Effector memory CD4-positive, alpha-beta T cell (primary cell): ENCODE measurements around the gene SPARC.
"Not testable (repeated sequence)": the region's sequence is repeated elsewhere in the genome, so short reads cannot be mapped to it uniquely, and the experiment has no call there.

Experiments used
- DNase-seq, 3 donors: peaks; one replicate each; pipeline ENCODE4 v3.0.0-alpha.2; 2020
- H3K27ac ChIP-seq: 2 replicates; pipeline ENCODE4 v1.7.0; 2013; ENCODE audit warnings: mild to moderate bottlenecking, low read length, moderate library complexity; ENCODE audit not compliant: insufficient read depth, poor library complexity, severe bottlenecking
- H3K27me3 ChIP-seq: replicated peaks from 2 replicates; pipeline ENCODE4 v1.7.0; 2013; ENCODE audit warnings: mild to moderate bottlenecking, low read length; ENCODE audit not compliant: insufficient read depth, control insufficient read depth, poor library complexity, severe bottlenecking
- H3K36me3 ChIP-seq: 2 replicates; pipeline ENCODE4 v1.7.0; 2013; ENCODE audit warnings: mild to moderate bottlenecking, low read length, moderate library complexity; ENCODE audit not compliant: control insufficient read depth, insufficient read depth
- H3K4me1 ChIP-seq: 2 replicates; pipeline ENCODE4 v1.7.0; 2013; ENCODE audit warnings: low read length, mild to moderate bottlenecking; ENCODE audit not compliant: control insufficient read depth, insufficient read depth, poor library complexity, severe bottlenecking
- H3K4me3 ChIP-seq: 2 replicates; pipeline ENCODE4 v1.7.0; 2013; ENCODE audit warnings: low read length, low read depth, mild to moderate bottlenecking; ENCODE audit not compliant: insufficient read depth, poor library complexity, severe bottlenecking
- H3K9me3 ChIP-seq: 2 replicates; pipeline ENCODE4 v1.7.0; 2013; ENCODE audit warnings: mild to moderate bottlenecking, low read length, moderate library complexity; ENCODE audit not compliant: control insufficient read depth

Gene SPARC

DNA sequence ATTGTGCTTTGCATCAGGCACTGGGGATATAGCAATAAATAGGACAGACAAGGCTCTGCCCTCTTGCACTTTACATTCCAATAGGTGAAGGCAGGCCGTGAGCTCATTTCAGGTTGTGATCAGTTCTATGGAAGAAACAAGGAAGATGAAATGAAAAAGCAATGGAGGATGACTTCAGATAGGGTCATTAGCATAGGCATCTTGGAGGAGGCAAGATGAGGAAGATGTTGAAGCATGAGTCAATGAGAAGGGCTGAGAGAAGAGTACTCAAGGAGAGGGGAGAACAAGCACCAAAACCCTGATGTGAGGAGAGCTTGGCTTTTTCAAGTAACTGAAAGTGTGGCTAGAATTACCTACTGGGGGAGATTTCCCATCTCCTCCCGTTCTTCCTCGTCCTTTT is 5.0 kb upstream of the SPARC start:
- H3K27me3 ChIP-seq, result peaks cover 6% of the 10 kb centered on the region
- H3K4me1 ChIP-seq, result no peaks in the 10 kb centered on the region
- H3K36me3 ChIP-seq, result no peaks in the 10 kb centered on the region
- H3K4me3 ChIP-seq, result no peak overlapping the region
- no peaks in the 10 kb centered on the region for H3K9me3 ChIP-seq
- no peak overlapping the region for H3K27ac ChIP-seq
- DNase-seq, result no peak

DNA sequence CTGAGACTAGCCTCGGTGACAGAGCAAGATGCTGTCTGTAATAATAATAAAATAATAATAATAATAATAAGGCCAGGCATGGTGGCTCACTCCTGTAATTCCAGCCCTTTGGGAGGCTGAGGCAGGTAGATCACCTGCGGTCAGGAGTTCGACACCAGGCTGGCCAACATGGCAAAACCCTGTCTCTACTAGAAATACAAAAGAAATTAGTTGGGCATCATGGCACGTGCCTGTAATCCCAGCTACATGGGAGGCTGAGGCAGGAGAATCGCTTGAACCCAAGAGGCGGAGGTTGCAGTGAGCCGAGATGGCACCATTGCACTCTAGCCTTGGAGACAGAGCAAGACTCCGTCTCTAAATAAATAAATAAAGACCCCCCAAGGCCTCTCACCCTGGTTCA is 2.9 kb upstream of the SPARC start:
- H3K9me3 ChIP-seq, H3K36me3 ChIP-seq, H3K4me1 ChIP-seq, DNase-seq, H3K27ac ChIP-seq, H3K4me3 ChIP-seq: not testable (repeated sequence)
- peaks cover 13% of the 10 kb centered on the region for H3K27me3 ChIP-seq

DNA sequence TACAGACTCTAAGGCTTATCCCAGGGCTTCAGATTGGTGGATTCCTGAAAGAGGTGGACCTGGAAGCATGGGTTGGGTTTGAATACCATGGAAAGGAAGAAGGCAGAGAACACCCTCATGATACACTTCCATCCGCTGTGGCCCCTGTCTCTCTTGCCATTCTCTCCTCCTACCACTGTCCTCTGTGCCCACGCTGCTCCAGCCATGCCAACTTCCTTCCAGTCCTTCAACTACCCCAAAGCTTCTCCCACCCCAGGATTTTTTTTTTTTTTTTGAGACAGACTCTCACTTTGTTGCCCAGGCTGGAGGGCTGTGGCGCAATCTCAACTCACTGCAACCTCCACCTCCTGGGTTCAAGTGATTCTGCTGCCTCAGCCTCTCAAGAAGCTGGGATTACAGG is 1.7 kb upstream of the SPARC start:
- Histone ChIP-seq H3K4me1 (no peaks in the 10 kb centered on the region), H3K9me3 (no peaks in the 10 kb centered on the region), H3K27me3 (peaks cover 13% of the 10 kb centered on the region), H3K27ac (no peak overlapping the region), H3K36me3 (no peaks in the 10 kb centered on the region), H3K4me3 (no peak overlapping the region)
- DNase-seq, result no peak

DNA sequence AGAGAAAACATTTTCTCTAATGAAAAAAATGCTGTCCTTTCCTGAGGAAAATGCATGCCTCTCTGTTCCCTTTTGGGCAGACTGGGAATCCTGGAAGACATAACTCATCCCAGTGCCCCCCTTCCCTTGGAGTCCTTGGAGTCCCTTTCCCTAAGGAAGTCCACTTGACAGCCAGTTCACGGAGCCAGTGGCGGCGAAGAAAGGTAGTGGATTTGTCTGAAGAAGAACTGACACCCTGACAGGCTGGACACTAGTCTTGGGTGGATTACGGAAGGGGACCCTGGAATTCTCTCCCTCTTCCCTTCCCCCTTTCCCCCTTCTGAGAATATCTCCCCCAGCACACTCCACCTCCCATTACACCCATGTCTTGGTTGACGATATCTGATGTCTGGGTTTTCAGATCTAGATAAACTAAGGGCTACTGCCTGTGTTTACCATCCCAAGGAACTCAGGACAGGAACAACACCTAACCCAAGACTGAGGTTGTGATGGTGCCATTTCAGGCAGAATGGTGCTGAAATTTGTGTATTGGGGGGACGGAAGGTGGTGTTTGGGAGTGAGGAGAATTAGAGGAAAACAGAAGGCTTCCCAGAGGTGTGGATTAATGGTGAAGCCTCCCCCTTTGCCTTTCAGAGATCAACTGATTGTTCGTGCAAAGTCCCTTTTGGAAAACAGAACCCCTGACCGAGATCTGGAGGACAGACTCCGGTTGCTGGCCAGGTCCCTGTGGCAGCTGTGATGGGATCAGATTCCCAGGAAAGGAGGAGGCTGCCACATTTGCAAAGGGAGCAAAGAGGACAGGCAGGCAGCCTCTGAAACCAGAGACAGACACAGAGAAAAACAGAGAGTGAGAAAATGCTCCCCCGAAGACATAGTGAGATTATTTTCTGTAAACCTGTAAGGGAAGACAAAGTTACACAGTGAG is 704 bp downstream of the SPARC start:
- H3K9me3 ChIP-seq, result no peaks in the 10 kb centered on the region
- no peaks in the 10 kb centered on the region for H3K36me3 ChIP-seq
- no peak overlapping the region for H3K4me3 ChIP-seq
- DNase-seq, result no peak
- peaks cover 13% of the 10 kb centered on the region for H3K27me3 ChIP-seq
- no peak overlapping the region for H3K27ac ChIP-seq
- no peaks in the 10 kb centered on the region for H3K4me1 ChIP-seq

DNA sequence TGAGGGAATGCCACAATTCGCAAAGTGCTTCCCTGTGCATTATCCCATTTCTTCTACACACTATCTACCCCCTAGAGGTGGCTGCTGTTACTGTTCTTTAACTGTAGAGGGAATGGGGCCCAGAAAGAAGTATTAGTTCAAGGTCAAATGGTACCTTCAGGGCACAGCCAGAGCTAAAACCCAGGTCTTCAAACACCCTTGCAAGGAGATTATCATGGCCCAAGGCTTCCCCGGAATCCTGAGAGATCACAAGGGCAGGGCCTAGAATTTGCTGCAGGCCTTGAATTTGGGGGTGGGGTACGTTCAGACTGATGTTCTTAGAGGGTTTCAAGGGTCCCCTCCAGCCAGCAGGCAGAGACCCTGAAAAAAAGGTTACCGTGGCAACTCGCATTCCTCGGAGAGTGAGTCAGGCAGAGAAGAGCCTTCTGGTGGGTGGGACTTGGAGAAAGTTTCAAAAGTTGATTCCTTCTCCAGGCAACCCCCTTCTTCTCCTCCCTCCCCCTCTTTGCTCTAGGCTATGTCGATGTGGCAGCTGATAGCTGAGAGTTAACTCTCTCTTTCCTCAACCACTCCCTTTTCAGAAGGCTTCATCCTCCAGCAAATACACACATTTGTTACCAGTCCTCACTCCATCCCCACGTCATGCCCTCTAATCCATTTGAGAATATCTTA is 1.9 kb downstream of the SPARC start:
- no peak overlapping the region for H3K4me3 ChIP-seq
- H3K36me3 ChIP-seq, result no peaks in the 10 kb centered on the region

DNA sequence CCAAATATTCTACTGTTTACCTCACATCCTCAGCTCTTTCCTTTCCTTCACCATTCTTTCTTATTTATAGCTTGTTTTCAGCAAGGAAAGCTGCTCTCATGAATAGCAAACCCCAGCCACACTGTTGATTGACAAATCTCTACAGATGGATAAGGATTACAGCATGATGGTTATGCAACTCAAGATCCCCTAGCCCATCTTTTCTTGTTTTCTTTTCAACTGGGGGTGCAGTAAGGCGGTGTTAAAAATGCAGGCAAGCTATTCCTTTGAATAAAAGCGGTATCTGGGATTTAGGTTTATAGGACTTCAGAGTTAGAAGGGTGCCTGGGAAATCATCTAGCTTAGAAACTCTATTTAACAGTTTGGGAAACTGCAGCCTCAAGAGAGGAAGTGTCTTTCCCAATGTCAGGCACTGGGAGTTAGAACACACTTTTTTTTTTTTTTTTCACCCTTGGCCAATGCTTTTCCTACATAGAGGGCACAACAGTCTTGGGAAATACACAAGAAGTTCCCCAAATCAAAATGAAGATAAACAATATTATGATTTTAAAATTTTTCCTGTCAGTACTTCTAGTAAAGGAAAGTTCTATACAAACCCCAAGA is 2.6 kb downstream of the SPARC start:
- Histone ChIP-seq H3K9me3 (no peaks in the 10 kb centered on the region), H3K4me3 (no peak overlapping the region), H3K27ac (no peak overlapping the region), H3K4me1 (no peaks in the 10 kb centered on the region), H3K27me3 (peaks cover 13% of the 10 kb centered on the region), H3K36me3 (no peaks in the 10 kb centered on the region)
- no peak for DNase-seq

More for the DNA sequence above, 1.9 kb downstream of the SPARC start:
- no peaks in the 10 kb centered on the region for H3K4me1 ChIP-seq
- H3K9me3 ChIP-seq, result no peaks in the 10 kb centered on the region
- no peak for DNase-seq
- no peak overlapping the region for H3K27ac ChIP-seq
- peaks cover 13% of the 10 kb centered on the region for H3K27me3 ChIP-seq

DNA sequence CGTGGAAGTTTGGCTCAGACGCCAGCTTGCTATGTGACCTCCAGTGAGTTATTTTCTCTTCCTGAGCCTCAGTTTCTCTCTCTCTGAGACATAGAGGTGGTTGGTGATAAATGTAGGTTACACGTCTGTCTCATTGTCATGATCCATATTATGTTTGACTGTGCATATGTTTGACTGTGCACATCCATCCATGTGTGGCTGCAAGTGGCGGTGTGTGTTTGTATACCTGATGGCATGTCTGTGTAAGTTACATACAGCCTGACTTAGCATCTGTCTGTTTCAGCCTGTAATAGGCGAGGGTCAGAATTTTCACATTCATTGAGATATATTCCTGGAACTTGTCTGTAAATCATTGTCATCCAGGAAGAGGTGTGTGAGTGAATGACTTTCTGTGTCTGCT is 3.3 kb downstream of the SPARC start:
- no peak for DNase-seq
- Histone ChIP-seq H3K9me3 (no peaks in the 10 kb centered on the region), H3K4me1 (no peaks in the 10 kb centered on the region), H3K36me3 (no peaks in the 10 kb centered on the region), H3K27me3 (peaks cover 13% of the 10 kb centered on the region), H3K27ac (no peak overlapping the region), H3K4me3 (no peak overlapping the region)

DNA sequence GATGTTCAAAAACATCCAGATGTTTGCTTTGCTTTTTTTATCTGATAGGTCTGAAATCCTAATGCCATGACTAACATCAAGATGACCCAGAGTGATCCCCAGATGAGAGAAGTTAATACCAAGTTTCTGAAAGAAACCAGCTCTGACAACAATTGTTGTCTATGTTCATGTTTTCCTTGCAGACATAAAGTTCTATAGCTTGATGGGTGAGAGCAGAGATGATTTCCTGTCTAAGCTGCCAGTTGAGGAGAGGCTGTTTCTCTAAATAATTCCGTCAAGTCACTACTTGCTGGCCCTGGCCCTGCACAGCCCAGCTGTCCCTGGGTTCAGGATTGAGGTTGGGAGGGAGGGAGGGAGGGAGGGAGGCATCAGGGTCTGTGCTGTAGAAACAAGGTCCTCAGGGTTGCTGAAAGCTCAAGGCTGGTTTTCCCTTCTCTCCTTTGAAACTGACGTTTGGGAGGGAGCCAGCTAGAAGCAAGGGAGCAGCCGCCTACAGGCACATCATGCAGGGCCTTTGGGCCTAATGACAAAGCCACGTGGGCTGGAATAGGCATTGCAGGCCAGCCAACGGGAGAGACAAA is 3.9 kb downstream of the SPARC start:
- H3K4me1 ChIP-seq, result no peaks in the 10 kb centered on the region
- H3K27ac ChIP-seq, result no peak overlapping the region
- no peak overlapping the region for H3K4me3 ChIP-seq
- no peaks in the 10 kb centered on the region for H3K9me3 ChIP-seq
- no peak for DNase-seq
- H3K36me3 ChIP-seq, result no peaks in the 10 kb centered on the region
- H3K27me3 ChIP-seq, result peaks cover 13% of the 10 kb centered on the region

DNA sequence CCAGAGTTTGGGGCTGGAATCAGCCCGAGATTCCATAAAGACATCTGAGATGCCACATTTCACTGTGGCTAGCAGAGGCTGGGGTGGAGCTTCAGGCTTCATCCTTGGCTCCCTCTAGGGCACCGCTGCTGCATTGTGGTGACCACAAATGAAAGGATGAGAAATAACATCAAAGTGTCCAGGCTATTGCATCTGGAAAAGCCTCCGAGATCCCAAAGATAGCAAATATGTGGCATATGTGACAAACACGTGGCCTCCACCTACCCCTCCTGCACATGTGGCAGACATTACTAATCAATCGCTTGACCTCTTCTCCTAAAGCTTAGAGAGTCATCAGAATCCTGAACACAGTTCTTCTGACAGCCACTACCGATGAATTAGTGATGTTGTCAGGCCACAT is 4.5 kb downstream of the SPARC start:
- Histone ChIP-seq H3K27me3 (peaks cover 12% of the 10 kb centered on the region), H3K9me3 (no peaks in the 10 kb centered on the region), H3K4me1 (no peaks in the 10 kb centered on the region), H3K4me3 (no peak overlapping the region), H3K36me3 (no peaks in the 10 kb centered on the region), H3K27ac (no peak overlapping the region)
- no peak for DNase-seq
